Germinal center (tissue), 1 donor: ENCODE data around the gene SLC2A3.
"Not testable (repeated sequence)": the region's sequence is repeated elsewhere in the genome, so short reads cannot be mapped to it uniquely, and the experiment has no call there.

Experiments used
- DNase-seq: peaks from one replicate; pipeline ENCODE4 v3.0.0; 2012; ENCODE audit warnings: mixed read lengths, low spot score

Gene SLC2A3

DNA sequence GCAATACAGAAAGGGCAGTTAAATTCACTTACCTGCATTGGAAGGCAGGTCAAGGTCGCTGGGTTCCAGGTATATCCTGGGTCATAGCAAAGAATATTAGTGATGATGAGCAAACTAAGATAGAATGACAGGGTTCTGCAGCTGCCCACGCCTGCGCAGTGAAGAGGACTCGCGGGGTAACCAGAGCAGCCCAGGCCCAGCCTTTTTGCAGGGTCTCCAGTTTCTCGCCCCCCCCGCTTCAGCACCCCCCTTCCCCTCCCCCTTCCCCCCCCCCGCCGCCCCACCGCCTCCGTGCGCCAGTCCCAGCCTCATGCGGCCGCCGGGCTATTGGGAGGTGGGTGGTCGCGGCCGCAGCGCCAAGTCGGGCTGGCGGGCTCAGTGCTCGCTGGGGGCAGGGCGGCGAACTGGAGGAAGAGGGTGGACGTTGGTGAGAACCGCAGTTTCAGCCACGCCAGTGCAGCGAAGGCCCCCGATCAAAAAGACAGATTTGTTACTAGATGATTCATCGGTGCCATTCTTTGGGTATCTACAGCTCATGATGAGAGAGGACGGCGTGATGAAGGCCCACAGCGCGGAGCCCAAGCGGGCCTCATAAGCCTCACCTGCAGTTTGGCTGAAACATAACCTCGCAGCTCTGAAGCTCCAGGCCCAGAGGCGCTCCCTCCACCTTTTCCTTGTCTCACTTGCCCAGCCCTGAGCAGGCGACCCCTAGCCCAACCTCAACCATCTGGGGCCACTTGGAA lies 20.2 kb downstream of the SLC2A3 start:
- DNase-seq = no peak

GRCh38 chr12:7910106-7910505 lies 25.9 kb downstream of the SLC2A3 start:
- not testable (repeated sequence) for DNase-seq

DNA sequence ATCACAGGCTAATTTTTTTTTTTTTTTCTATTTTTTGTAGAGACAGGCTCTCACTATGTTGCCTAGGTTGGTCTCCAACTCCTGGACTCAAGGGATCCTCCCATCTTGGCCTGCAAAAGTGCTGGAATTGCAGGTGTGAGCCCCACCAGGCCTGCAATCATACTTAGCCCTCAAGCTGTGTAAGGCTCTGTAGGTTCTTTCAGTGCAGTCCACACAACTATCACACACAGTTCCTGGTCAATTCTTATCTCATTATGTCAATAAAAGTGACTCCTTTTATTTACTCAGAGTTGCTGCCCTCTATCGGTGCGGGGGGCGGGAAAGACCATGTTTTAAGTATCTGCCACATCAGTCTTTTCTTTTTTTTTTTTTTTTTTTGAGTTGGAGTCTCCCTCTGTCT lies 29.0 kb downstream of the SLC2A3 start:
- peak; percentile 23 for DNase-seq

DNA sequence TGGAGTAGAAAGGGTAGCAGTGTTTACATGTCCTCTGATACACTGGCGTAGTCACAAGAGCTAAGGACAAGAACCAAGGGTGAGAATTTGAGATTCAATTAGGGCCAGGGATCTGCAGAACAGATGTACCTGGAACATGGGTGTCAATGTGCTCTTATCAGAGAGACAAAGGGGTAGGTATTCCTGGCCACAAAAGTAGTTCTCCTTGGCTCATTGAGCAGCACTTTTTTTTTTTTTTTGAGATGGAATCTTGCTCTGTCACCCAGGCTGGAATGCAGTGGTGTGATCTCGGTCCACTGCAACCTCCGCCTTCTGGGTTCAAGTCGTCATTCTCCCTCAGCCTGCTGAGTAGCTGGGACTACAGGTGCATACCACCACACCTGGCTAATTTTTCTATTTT lies 29.7 kb downstream of the SLC2A3 start:
- not testable (repeated sequence) for DNase-seq

- not testable (repeated sequence) for DNase-seq
Measured at GRCh38 chr12:7905600-7906125, 30.3 kb downstream of the SLC2A3 start.

DNA sequence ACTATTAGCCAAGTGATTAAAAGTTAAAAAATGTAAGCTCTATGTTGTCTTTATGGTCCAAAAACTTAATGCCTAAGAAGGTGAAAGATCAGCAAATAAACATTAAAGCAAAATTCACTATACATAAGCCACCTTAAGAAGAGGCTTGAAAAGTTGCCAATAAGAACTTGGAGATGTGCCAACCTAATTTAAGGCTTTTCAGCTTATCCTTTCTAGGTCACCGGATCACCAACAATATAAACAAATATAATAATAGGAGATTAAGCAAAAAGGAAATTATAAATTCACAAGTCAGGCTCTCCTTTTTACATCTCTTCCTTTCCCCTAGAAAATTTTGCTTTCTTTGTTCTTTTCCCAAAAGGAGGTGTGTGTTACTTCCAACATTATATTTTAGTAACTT lies 30.9 kb downstream of the SLC2A3 start:
- DNase-seq = no peak

DNA sequence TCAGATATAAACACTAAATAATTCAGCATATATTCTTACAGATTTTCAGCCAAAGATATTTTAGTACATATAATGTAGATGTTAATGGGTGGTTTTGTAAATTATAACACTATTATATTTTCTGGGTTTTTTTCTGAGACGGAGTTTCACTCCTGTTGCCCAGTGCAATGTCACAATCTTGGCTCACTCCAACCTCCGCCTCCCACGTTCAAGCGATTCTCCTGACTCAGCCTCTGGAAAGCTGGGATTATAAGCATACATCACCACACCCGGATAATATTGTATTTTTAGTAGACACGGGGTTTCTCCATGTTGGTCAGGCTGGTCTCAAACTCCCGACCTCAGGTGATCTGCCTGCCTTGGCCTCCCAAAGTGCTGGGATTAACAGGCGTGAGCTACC lies 33.6 kb downstream of the SLC2A3 start:
- DNase-seq = not testable (repeated sequence)

DNA sequence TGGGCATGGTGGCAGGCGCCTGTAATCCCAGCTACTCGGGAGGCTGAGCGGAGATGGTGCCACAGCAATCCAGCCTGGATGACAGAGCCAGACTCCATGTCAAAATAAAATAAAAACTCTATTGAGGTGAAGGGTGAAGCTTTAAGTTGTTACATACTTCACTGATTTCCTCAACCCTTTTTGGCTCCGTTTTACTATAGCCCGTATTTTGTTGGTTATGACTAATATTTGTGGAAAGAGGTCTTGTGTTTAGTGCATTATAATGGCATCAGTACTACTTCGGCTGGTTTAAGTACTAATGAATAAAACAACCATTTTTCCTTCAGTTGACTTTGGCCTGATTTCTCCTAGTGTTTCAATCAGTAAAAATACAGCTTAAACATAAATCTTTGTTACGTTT lies 36.2 kb downstream of the SLC2A3 start:
- DNase-seq = no peak

GRCh38 chr12:7896726-7897125 lies 39.3 kb downstream of the SLC2A3 start:
- not testable (repeated sequence) for DNase-seq

GRCh38 chr12:7892186-7892980 lies 43.6 kb downstream of the SLC2A3 start:
- no peak for DNase-seq

DNA sequence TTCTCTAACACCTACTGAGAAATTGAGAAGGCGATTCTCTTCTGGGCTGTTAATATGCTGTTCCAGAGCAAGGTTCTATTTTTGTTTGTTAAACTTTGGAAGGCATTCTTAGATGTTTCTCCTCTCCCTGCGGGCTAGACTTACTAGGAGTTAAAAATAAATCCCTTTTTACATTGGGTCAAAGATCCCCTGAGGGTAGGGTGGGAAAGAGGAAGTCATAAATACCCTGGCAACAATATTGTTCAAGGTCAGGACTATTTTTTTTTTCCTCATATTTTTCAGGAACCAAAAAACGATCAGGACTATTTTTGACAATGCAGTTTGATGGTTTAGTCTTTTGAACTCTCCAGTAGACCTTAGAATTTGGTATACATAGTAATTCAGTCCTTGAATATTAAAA lies 51.3 kb downstream of the SLC2A3 start:
- DNase-seq = no peak

- DNase-seq = not testable (repeated sequence)
Measured at GRCh38 chr12:7881736-7882120, 54.3 kb downstream of the SLC2A3 start.

DNA sequence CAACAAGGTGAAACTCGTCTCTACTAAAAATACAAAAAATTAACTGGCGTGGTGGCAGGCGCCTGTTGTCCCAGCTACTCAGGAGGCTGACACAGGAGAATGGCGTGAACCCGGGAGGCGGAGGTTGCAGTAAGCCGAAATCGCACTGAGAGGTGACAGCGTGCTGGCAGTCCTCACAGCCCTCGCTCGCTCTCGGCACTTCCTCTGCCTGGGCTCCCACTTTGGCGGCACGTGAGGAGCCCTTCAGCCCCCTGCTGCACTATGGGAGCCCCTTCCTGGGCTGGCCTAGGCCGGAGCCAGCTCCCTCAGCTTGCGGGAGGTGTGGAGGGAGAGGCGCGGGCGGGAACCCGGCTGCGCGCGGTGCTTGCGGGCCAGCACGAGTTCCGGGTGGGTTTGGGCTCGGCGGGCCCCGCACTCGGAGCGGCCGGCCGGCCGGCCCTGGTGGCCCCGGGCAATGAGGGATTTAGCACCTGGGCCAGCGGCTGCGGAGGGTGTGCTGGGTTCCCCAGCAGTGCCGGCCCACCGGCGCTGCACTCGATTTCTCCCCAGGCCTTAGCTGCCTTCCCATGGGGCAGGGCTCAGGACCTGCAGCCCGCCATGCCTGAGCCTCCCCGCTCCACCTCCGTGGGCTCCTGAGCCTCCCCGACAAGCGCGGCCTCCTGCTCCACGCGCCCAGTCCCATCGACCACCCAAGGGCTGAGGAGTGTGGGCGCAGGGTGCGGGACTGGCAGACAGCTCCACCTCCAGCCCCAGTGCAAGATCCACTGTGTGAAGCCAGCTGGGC lies 54.8 kb downstream of the SLC2A3 start:
- DNase-seq = not testable (repeated sequence)

DNA sequence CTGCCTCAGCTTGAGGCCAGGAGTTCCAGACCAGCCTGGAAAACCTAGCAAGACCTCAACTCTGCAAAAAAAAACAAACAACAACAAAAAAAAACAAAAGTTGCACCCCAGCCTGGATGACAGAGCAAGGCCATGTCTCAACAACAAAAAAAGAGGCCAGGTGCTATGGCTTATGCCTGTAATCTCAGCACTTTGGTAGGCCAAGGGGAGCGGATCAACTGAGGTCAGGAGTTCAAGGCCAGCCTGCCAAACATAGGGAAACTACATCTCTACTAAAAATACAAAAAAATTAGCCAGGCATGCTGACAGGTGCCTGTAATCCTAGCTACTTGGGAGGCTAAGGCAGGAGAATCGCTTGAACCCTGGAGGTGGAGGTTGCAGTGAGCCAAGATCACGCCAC lies 56.7 kb downstream of the SLC2A3 start:
- no peak for DNase-seq

GRCh38 chr12:7877420-7877819 lies 58.6 kb downstream of the SLC2A3 start:
- no peak for DNase-seq

GRCh38 chr12:7872566-7873319 lies 63.2 kb downstream of the SLC2A3 start, which contains the start of gene SLC2A14:
Gene SLC2A14 (minus strand): TSS chr12:7872915. CDS start chr12:7869880, 3,035 bp downstream.
- DNase-seq = no peak

DNA sequence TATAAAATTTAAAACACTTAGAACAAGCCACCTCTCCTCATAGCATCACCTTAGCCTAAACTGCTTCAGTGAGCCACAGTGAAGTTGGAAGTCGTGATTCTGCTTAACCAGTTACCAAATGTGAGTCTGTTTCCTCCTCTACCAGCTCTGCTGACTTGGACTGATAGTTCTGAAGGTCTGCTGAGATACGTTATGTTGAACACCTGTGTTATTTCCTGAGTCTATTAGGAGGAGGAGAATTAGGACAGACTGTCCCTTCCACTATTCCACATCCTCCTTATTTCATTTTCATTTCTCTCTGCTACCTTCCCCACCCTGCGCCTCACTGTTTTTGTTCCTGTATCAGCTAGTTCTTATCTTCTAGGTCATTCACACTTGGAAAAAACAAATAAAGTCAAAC lies 65.7 kb downstream of the SLC2A3 start:
- DNase-seq = no peak
